K562 (cell line): Measurements from ENCODE around the gene SRRM5. TPM values are rescaled to one million over a fixed set of nuclear protein-coding genes. Genes with fewer than 3 reads are reported as not detected.

Experiments
- CBX5 ChIP-seq: IDR thresholded peaks from 2 replicates; pipeline ENCODE4 v1.6.1; 2014; ENCODE audit warnings: low read depth, borderline replicate concordance
- CCAR2 ChIP-seq: fragments of 200-400 bp; formaldehyde crosslinking; IDR thresholded peaks from 2 replicates; pipeline ENCODE4 v1.6.1; 2017; ENCODE audit warnings: mild to moderate bottlenecking, low read depth, low read length
- FOS ChIP-seq: IDR thresholded peaks from 3 replicates; pipeline ENCODE4 v1.6.1; 2011; ENCODE audit not compliant: insufficient read length; ENCODE audit errors: extremely low read depth
- ILK ChIP-seq: fragments of 450-650 bp; IDR thresholded peaks from 2 replicates; pipeline ENCODE4 v1.6.1; 2016; ENCODE audit warnings: missing genetic modification characterization, low read depth, mild to moderate bottlenecking, missing compliant biosample characterization, moderate library complexity, borderline replicate concordance
- KLF16 ChIP-seq: IDR thresholded peaks from 2 replicates; pipeline ENCODE4 v1.6.1; 2016; ENCODE audit warnings: antibody characterized with exemption
- MCM5 ChIP-seq: fragments of 450-650 bp; IDR thresholded peaks from 2 replicates; pipeline ENCODE4 v1.6.1; 2016; ENCODE audit warnings: low read depth
- NBN ChIP-seq: fragments of 450-650 bp; IDR thresholded peaks from 2 replicates; pipeline ENCODE4 v1.6.1; 2016; ENCODE audit warnings: low read depth, mild to moderate bottlenecking
- NFYB ChIP-seq: IDR thresholded peaks from 2 replicates; pipeline ENCODE4 v1.6.1; 2011; ENCODE audit warnings: mild to moderate bottlenecking, moderate library complexity; ENCODE audit not compliant: insufficient read length; ENCODE audit errors: extremely low read depth
- RAD21 ChIP-seq, 2 experiments: fragments of 250-450 bp in 1 of 2; fragments of 450-650 bp in 1 of 2; sonication (Bioruptor Pico) in 1 of 2; formaldehyde crosslinking in 1 of 2; IDR thresholded peaks in 1 of 2; conservative IDR thresholded peaks in 1 of 2; 2 replicates each; pipeline versions ENCODE4 v1.4.0 to v1.8.0; 2020 to 2022; ENCODE audit warnings: mild to moderate bottlenecking in 2 of 2, moderate library complexity in 1 of 2
- SNRNP70 ChIP-seq: fragments of 200-400 bp; formaldehyde crosslinking; optimal IDR thresholded peaks from 2 replicates; pipeline ENCODE3; 2017; ENCODE audit warnings: low read depth, low read length
- TAL1 ChIP-seq: fragments of 450-650 bp; IDR thresholded peaks from 2 replicates; pipeline ENCODE4 v1.6.1; 2016; ENCODE audit warnings: mild to moderate bottlenecking
- ZEB2 ChIP-seq: fragments of 450-650 bp; IDR thresholded peaks from 2 replicates; pipeline ENCODE4 v1.6.1; 2016
- ZFP36 ChIP-seq: fragments of 150-350 bp; IDR thresholded peaks from 2 replicates; pipeline ENCODE4 v1.6.1; 2018; ENCODE audit warnings: low read length, low read depth; ENCODE audit not compliant: partially characterized antibody
- ZNF23 ChIP-seq: fragments of 250-450 bp; sonication (Bioruptor Pico); IDR thresholded peaks from 2 replicates; pipeline ENCODE4 v1.4.0; 2020; ENCODE audit warnings: mild to moderate bottlenecking
- ZNF445 ChIP-seq: fragments of 250-450 bp; sonication (Bioruptor Pico); IDR thresholded peaks from 2 replicates; pipeline ENCODE4 v1.4.0; 2020; ENCODE audit warnings: low read depth, mild to moderate bottlenecking, moderate library complexity
- polyA plus RNA-seq, 8 experiments: library from polyadenylated mRNA; depleted of rRNA in 4 of 8; stranded (reverse) in 5 of 8; unstranded in 3 of 8; fragments of >200 nt; fragmentation: Nextera tagmentation in 2 of 8; fragmentation: Illumina TruSeq in 1 of 8; extraction: Ambion mirVana in 2 of 8; extraction: Trizol in 1 of 8; gene quantifications; 2 replicates each; pipeline versions ENCODE4 v1.2.1 to v1.2.3, GENCODE V29; 2011 to 2014; ENCODE audit warnings: inconsistent platforms in 1 of 8, missing spikeins in 1 of 8
- total RNA-seq, 7 experiments: library from RNA; depleted of rRNA in 6 of 7; stranded (reverse); fragments of >200 nt in 6 of 7; fragmentation: Illumina TruSeq in 2 of 7; extraction: Trizol in 2 of 7; gene quantifications; 2 replicates each; pipeline versions ENCODE4 v1.2.1 to v1.2.3, GENCODE V29; 2011 to 2021; ENCODE audit warnings: low replicate concordance in 1 of 7
- TF ChIP-seq, protein P1 (sequence below): sonication (generic); formaldehyde crosslinking; IDR thresholded peaks from 2 replicates; pipeline ENCODE4 v1.8.1; 2023; ENCODE audit warnings: missing genetic modification reagents, mild to moderate bottlenecking, borderline replicate concordance
- TF ChIP-seq, protein P2 (sequence below): fragments of 450-650 bp; IDR thresholded peaks from 2 replicates; pipeline ENCODE4 v1.6.1; 2017; ENCODE audit warnings: mild to moderate bottlenecking, moderate library complexity
- TF ChIP-seq, protein P3 (sequence below): IDR thresholded peaks from 3 replicates; pipeline ENCODE4 v1.6.1; 2011; ENCODE audit warnings: borderline replicate concordance, mild to moderate bottlenecking, moderate library complexity; ENCODE audit not compliant: insufficient read length; ENCODE audit errors: extremely low read depth

The SRRM5 gene
- total and polyA plus RNA-seq, 9 of the 15 experiments (the other 6 are each of a cell fraction or from before 2014, with no cell fraction given): 0.09 to 0.45 (median 0.18) TPM; not detected in 2

DNA sequence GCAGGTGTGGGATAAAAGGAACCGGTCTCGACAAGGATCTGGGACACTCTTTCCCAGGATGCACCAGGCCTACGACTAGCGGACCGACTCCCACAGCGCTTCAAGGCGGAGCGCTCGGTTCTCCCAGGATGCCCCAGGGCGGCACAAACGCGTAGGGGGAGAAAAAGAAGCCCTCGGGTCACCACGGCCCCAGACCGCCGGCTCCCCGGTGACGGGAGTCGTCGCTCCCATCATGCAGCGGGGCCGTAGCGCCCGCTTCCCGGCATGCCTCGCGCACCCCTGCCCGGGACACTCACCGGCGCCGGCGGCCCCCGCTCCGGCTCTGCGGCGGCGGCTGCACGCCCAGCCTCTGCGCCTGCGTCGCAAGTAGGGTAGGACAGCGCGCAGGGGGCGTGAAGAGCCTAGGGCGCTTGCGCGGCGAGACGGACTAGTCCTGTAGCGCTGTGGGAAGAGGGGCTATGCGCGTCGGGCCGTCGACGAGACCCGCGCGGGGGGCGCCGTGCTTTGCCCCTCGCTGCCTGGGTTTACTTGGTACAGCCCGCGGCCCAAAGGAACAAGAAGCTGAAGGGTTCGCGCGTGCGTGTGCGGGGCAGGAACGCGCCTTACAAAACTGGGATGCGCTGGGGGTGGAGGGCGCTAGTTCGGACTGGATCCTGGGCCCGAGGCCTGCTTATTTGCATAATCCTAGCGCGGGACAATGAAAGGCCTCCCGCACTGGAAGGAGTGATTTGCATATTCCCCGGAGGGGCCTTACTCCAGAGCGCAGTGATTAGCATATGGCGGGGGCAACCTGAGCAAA is 7.6 kb downstream of the SRRM5 start, which contains the start of gene ZNF428 (continued):
- TF ChIP-seq RAD21 (CRISPR knock-in tag; conservative IDR thresholded peaks at IDR 0.05 in 1 of 2, IDR thresholded peaks at IDR 0.05 in 1 of 2) (no peak), CBX5 (no peak), ZNF445 (CRISPR knock-in tag) (no peak), ZEB2 (no peak), NBN (no peak), ZFP36 (no peak), NFYB (no peak), CCAR2 (no peak), FOS (no peak), MCM5 (no peak), KLF16 (no peak), SNRNP70 (no peak), TAL1 (no peak), ZNF23 (CRISPR knock-in tag) (no peak), ILK (tag) (no peak)
- TF ChIP-seq, protein P1, sequence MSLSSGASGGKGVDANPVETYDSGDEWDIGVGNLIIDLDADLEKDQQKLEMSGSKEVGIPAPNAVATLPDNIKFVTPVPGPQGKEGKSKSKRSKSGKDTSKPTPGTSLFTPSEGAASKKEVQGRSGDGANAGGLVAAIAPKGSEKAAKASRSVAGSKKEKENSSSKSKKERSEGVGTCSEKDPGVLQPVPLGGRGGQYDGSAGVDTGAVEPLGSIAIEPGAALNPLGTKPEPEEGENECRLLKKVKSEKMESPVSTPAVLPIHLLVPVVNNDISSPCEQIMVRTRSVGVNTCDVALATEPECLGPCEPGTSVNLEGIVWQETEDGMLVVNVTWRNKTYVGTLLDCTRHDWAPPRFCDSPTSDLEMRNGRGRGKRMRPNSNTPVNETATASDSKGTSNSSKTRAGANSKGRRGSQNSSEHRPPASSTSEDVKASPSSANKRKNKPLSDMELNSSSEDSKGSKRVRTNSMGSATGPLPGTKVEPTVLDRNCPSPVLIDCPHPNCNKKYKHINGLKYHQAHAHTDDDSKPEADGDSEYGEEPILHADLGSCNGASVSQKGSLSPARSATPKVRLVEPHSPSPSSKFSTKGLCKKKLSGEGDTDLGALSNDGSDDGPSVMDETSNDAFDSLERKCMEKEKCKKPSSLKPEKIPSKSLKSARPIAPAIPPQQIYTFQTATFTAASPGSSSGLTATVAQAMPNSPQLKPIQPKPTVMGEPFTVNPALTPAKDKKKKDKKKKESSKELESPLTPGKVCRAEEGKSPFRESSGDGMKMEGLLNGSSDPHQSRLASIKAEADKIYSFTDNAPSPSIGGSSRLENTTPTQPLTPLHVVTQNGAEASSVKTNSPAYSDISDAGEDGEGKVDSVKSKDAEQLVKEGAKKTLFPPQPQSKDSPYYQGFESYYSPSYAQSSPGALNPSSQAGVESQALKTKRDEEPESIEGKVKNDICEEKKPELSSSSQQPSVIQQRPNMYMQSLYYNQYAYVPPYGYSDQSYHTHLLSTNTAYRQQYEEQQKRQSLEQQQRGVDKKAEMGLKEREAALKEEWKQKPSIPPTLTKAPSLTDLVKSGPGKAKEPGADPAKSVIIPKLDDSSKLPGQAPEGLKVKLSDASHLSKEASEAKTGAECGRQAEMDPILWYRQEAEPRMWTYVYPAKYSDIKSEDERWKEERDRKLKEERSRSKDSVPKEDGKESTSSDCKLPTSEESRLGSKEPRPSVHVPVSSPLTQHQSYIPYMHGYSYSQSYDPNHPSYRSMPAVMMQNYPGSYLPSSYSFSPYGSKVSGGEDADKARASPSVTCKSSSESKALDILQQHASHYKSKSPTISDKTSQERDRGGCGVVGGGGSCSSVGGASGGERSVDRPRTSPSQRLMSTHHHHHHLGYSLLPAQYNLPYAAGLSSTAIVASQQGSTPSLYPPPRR (CRISPR knock-in tag): no peak
- TF ChIP-seq, protein P2, sequence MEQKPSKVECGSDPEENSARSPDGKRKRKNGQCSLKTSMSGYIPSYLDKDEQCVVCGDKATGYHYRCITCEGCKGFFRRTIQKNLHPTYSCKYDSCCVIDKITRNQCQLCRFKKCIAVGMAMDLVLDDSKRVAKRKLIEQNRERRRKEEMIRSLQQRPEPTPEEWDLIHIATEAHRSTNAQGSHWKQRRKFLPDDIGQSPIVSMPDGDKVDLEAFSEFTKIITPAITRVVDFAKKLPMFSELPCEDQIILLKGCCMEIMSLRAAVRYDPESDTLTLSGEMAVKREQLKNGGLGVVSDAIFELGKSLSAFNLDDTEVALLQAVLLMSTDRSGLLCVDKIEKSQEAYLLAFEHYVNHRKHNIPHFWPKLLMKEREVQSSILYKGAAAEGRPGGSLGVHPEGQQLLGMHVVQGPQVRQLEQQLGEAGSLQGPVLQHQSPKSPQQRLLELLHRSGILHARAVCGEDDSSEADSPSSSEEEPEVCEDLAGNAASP: no peak
- TF ChIP-seq, protein P3, sequence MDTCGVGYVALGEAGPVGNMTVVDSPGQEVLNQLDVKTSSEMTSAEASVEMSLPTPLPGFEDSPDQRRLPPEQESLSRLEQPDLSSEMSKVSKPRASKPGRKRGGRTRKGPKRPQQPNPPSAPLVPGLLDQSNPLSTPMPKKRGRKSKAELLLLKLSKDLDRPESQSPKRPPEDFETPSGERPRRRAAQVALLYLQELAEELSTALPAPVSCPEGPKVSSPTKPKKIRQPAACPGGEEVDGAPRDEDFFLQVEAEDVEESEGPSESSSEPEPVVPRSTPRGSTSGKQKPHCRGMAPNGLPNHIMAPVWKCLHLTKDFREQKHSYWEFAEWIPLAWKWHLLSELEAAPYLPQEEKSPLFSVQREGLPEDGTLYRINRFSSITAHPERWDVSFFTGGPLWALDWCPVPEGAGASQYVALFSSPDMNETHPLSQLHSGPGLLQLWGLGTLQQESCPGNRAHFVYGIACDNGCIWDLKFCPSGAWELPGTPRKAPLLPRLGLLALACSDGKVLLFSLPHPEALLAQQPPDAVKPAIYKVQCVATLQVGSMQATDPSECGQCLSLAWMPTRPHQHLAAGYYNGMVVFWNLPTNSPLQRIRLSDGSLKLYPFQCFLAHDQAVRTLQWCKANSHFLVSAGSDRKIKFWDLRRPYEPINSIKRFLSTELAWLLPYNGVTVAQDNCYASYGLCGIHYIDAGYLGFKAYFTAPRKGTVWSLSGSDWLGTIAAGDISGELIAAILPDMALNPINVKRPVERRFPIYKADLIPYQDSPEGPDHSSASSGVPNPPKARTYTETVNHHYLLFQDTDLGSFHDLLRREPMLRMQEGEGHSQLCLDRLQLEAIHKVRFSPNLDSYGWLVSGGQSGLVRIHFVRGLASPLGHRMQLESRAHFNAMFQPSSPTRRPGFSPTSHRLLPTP: no peak
